Subcutaneous adipose tissue (tissue), 4 donors: ENCODE data around the gene EPHX1. TPM values are rescaled to one million over a fixed set of nuclear protein-coding genes. Genes with fewer than 3 reads are reported as not detected.

Experiments
- CTCF ChIP-seq: fragments of 450-650 bp; IDR thresholded peaks from one replicate; pipeline ENCODE4 v1.5.1; 2016; ENCODE audit warnings: low read depth, mild to moderate bottlenecking, control low read depth, antibody characterized with exemption, moderate library complexity
- total RNA-seq, 4 donors: library from RNA; depleted of rRNA; stranded (reverse); fragments of >200 nt; gene quantifications; one replicate each; pipeline ENCODE4 v1.1.0, GENCODE V29; 2016

Gene EPHX1
- total RNA-seq, 4 donors from 2014 or later: 126 to 193 (median 153) TPM

GRCh38 chr1:225813214-225813964 lies 3.5 kb downstream of the EPHX1 start:
- no peak for TF ChIP-seq CTCF

GRCh38 chr1:225814381-225814780 lies 4.5 kb downstream of the EPHX1 start:
- no peak for TF ChIP-seq CTCF

GRCh38 chr1:225815526-225816178 lies 5.7 kb downstream of the EPHX1 start:
- no peak for TF ChIP-seq CTCF

DNA sequence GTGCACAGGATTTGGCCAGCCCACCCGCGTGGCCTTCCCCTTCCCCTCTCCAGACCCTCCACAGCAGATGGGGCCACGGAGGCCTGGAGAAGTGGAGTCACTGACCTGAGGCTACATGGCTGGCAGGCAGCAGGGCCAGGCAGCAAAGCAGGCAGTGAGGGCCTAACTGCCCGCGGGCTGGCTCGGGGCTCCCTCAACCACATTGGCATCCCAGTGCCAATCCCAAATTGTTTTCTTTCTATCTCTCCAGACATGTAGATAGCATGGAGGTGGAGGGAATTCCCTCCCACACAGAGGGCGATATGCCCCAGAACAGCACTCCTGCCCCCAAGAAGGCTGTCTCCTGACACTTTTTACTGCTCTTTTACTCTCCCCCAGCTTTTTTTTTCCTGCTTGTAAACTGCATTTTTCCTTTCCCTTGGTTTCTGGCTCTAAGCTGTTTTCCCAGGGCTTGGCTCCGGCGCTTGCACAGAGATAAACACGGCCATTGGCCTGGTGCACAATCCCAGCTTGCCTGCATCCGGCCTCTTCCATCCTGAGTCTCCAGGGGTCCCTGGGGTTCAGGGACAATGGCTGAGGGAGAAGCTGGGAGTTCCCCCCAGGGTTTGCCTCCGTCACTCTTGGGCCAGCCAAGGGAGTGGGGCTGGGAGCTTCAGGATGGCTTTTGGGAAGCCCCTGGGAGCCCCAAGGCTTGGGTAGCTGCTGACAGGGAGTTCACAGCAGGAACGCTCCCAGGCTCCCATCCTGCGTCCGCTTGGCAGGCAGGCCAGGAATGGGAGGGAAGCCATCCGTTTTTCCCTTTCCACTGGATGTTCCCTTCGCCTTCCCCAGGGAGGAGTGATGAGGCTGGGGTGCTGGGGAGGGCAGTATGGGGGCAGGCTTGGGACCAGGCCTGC lies 7.0 kb downstream of the EPHX1 start:
- no peak for TF ChIP-seq CTCF

- no peak for TF ChIP-seq CTCF
These were observed 7.7 kb downstream of the EPHX1 start for GRCh38 chr1:225817611-225818061.

DNA sequence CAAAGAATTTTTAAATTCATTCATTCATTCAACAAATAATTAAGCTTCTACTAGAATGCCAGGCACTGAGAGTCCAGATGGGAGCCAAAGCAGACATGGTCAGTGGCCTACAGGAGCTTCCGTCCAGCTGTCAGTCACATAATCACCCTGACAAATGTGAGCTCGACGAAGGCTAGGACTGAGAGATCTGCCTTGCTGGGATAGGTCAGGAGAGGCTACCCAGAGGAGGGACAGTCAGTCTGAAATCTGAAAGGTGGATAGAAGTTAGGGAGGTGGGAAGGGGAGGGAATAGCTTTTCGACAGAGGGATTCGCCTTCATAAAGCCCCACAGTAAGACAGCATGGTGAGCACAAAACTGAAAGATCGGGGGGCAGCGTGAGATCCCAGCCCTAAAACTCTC lies 8.3 kb downstream of the EPHX1 start:
- no peak for TF ChIP-seq CTCF
